T-helper 1 cell treated with Interleukin-12 subunit alpha and Interleukin-12 subunit beta and Interleukin-4 antibody, amounts not matched to agents 30 ng/mL and 1 ng/mL, for 36 hours (primary cell): ENCODE data around the gene HOMER2. TPM values are rescaled to one million over a fixed set of nuclear protein-coding genes. Genes with fewer than 3 reads are reported as not detected.

Source experiments
- intact Hi-C: fragments of 100-400 bp; cut with micrococcal nuclease; formaldehyde crosslinking; loops from one replicate; pipeline ENCODE4 v1.15.1; 2024
- total RNA-seq: library from RNA; stranded (reverse); gene quantifications from 2 replicates; pipeline ENCODE4 v1.2.3, GENCODE V29; 2022

HOMER2 gene
- total RNA-seq, 1 donor from 2014 or later: 17.5 TPM

DNA sequence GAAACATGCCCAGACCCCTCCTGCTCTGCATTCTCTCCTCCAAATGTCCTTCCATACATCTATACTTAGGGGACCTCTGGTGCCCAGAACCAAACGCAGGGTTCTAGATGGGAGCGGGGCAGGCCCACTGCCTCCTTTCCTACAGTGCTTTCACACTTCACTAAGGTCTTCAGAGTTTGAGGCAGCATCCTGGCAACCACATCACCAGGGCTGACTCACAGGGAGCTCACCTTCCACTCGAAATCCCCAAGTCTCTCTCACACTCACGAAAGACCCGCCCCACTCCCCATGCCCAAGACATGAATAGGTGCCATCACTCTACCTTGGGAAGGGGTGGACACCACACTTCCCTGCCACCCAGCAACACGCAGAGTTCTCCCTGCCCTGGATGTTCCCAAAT, 18.9 kb downstream of the HOMER2 start:
- intact Hi-C loops: no loop called here

DNA sequence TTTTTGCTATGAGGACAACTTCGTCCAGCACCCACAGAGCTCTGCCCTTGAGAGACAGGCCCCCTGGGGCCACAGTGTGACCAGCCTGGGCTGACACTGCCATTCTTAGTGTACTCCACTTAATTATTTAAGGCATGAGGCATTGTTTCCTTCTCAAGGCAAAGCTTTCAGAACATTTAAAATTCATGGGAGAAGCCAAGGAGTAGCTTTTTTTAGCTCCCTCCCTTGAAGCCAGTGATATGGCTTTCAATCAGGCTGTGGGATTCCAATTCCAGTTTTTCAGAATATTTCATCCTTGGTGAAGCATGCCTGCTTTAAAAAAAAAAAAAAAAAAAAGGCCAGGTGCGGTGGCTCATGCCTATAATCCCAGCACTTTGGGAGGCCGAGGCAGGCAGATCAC, 21.3 kb downstream of the HOMER2 start:
- intact Hi-C loops: no loop called here

DNA sequence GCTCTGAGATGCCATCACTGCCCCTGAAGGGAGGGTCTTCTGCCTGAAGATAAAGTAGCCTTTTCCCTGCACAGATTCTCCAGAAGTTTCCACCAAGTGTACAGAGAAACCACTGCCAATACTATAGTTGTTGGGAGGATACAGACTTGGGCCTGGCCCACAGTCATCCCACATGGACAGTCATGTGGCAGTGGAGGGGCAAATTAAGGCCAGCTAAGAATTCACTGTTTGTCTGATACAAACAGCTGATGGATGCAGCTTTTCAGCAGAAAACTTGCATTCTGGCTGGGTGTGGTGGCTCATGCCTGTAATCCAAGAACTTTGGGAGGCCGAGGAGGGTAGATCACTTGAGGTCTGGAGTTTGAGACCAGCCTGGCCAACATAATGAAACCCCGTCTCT, 22.1 kb downstream of the HOMER2 start:
- intact Hi-C loops: no loop called here

DNA sequence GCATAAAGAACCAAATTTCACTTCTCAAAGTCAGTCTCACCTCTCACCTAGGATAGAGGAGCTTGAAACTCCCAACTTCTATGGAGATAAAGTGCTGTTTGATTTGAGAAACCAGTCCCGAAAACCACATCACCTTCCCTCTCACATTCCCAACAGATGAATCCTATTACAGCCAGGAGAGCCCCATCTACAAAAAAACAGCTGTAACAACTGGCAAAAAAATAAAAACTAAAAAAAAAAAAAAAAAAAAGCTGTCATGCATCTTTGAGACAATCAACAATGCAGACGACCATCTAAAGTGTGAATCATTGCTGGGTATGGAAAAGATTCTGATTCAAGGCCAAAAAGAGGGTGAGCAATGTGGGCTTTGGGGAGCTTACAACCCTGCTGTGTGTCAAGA, 23.8 kb downstream of the HOMER2 start:
- intact Hi-C loops: no loop called here

DNA sequence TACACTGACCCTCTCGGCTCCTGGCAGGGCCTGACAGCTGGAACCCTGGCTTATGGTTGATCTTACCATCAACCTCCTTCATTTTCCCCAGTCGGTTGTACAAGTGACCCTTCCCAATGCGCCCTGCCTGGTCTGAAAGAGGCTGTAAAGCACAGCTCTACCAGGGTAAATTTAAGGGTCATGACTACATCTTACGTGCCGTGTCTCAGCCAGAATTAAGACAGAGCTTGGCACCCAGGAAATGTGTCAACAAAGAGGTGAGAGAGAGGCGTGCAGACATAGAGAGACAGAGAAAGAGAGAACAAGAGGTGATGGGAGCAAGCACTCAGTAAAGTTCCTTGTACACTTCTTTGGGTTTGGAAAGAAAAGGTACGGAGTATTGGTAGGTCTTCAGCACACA, 28.8 kb downstream of the HOMER2 start:
- intact Hi-C loops: no loop called here

DNA sequence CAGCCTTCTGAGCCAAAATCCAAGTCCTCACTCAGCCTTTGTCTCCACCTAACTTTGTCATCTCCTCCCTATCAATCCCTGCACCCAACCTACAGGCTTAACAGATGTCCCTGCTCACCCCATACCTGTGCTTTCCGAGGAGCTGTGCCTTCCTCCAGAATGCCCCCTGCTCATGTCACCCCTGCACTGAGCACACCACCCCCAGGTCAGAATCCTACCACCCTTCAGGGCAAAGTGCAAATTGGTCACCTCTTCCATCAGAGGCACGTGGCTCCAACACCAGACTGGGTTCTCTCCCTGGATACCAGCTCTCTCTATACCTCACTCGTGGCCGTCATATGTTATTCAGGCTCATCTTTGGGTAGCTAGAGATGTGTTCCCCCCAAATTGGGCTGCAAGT, 29.8 kb downstream of the HOMER2 start:
- intact Hi-C loops: no loop called here

DNA sequence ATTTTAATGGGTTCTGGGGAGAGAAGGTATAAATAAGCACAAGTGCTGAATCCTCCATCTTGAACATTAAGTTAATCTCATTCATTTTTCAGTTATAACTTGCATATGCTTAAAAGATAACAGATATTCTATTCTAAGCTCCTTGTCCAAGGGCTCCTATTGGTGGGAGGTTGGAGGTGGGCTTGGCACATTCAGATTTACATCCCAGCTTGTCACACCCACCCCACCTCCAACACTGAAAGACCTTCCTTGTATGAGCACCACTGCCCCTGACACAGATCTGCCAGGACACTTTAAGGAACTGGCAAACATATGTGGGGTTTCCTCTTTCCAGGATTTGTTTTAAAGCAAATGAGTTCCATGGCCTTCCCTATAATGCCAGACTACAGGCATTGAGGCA, 30.6 kb downstream of the HOMER2 start:
- intact Hi-C loops: no loop called here

DNA sequence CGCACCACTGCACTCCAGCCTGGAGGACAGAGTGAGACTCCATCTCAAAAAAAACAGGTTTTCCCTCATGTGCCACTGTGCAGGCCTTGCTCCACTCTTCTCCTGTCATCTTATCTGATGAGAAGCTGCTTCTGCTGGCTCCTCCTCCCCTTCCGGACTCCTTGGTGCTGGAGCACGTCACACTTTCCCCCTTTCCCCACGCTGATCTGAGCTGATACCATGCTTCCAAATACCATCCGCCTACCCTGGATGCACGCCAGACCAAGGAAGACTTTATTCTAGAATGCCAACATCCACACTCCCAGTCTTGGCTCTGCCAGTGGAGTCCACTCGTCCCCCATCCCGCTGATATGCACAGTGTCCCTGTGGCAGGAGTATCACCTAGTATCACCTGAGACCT, 31.3 kb downstream of the HOMER2 start:
- intact Hi-C loops: no loop called here

DNA sequence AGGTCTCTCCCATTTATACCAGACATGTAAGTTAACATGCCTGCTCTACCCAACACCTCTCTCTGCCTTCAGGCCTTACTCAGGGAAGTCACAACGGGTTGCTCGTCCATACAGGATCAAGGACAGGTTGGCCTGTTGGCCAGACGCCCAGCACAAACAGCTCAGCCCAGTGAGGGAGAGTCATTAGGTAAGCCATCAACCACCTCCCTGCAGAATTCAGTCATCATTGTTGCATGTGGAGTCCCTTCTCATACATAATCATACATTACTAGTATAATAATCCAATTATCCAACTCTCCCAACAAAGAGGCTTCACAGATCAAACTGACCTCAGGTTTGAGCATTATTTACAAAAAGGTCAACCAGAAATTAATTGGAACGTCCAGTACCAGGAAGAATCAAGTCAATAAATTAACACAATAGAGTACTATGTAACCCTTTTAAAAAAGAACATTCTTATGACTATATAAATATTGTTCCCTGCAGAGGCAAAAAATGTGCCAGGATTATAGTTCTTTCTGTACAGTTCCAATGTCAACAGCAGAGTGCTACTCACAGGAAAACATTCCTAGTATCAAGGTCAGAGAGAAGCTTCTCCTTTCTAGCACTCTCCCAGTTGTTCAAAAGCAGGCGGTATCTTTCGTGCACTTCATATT, 33.2 kb downstream of the HOMER2 start:
- intact Hi-C loops: no loop called here

DNA sequence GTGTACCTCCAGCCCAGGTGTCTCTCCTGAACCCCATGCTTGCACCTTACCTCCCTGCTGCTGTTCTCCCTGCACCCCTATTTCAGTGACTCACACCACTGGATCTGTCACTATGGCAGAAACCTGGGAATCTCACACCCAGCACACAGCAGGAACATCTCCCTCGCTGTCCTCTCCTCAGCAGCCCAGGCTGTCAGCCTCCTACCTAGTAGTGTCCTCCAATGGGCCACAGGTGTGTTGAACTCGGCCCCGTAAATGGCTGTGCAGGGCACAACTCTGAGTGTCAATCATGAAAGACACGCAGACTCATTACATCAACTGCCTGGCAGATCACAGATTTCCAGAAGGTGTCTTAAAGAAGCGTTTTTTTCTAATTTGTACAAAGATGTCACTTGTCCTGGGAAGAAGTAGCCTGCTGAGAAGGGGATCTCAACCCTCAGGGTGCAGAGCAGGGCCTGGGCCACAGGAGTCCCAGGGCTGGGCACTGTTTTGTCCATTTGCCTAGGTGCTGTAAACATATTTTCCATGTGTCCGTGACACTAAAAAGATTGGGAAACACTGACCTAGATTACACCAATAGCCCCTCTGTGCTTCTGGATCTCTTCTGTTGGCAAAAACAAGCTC, 33.8 kb downstream of the HOMER2 start:
- intact Hi-C loops: no loop called here

DNA sequence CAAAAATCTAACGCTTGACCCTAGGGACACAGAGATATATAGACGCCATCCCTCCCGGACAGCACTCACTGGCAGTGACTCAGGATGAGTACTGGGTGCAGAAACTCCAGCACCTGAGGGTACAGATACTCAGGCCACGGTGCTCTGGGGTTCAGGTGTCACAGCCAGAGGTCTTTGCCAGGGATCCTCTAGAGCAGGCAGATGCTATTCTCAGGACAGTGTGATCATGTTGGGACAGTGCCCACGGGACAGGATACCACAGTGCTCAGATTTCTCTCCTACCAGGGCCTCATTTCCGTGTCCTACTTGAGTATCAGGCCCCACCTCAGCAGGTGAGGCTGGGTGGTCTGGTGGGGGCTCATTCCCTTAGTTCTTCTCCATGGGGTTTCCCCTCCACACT, 34.4 kb downstream of the HOMER2 start:
- intact Hi-C loops: no loop called here

DNA sequence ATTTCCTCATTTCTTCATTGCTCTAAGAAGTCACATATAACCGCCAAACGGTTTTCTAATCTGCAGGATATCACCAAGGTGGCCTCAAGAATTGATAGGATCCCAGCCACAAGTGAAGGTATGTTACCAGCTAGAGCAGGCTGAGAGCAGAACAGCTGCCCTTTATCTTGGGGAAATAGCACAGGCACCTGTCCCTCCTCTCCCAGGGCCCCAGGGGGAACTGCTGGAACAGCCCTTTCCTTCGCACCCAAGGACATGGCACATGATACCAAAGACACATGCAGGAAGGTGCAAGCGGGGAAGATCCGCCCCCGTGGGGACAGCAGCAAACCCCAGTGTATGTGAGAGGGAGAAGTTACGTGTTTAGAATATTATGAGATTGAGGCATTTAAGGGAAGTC, 35.3 kb downstream of the HOMER2 start:
- intact Hi-C loops: no loop called here

DNA sequence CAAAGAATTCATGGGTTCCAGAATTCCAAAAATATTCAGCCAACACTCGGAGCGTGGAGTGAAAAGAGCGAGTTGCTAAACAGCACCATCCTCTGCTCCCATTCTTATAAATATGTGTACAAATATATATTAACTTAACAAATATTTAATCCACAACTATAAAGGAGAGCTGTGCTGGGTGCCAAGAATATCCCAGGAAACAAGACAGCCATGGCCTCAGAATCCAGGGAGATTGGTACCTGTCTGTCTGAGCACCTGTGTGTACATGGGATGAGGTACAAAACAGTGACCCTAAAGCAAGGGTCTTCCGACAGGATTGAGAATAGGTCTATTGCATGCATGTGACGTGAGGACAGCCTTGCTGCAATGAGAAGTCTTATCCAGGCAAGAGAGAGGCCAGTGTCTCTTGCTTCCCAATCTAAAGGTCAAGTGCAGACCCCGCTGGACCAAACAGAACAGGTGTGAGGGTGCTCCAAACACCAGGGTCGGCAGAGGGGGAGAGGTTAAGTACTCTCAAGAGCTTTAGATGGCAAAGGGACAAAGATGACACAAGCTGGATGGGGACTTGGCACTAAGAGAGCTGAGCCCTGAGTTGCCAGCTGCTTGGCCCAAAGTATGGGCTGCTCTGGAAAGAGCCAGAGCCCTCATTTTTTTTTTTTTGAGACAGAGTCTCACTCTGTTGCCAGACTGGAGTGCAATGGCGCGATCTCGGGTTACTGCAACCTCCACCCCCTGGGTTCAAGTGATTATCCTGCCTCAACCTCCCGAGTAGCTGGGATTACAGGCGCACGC, 36.2 kb downstream of the HOMER2 start:
- intact Hi-C loops: no loop called here

DNA sequence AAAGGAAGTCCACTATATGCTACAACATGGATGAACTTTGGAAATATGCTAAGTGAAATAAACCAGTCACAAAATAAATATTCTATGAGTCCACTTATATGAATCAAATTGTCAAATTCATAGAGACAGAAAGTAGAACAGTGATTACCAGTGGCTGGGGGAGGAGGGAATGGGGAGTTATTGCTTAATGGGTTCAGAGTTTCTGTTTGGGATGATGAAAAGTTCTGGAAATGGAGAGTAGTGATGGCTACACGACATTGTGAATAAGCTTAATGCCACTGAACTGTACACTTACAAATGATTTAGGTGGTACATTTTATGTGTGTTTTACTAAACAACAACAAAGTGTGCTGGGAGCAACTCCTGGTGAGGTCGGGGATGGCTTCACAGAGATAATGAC, 38.1 kb downstream of the HOMER2 start:
- intact Hi-C loops: no loop called here

DNA sequence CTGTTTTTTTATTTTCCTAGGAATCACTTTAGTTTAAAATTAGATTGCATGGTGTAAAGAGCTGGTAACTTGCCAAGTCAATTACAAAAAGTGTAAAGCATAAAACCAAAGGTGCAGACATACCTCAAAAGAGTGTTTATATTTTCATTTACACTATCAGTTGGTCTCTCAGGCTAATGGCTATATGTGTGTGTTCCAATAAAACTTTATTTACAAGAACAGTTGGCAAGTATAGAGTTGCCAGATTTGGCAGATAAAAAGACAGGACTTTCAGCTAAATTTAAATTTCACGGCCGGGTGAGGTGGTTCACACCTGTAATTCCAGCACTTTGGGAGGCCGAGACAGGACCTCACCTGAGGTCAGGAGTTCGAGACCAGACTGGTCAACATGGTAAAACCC, 41.1 kb downstream of the HOMER2 start:
- intact Hi-C loops: no loop called here

DNA sequence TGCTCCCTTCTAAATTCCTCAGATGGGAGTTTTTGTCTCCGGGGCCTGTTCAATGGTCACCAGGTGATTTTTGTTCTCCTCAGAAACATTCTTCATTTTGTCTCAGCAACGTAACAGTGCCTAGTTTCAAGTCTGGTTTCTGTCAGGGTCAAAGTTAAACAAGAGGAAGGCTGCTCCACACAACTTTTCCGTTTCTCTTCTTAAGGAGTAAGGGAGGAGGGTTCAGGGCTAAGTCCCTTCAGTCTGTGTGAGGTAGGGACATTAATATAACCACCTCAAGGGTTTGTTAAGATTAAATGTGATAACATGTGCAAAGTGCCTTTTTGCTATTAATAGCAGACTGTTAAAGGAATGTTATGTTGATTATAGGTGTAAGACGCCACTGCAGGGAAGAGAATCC, 41.8 kb downstream of the HOMER2 start:
- intact Hi-C loops: no loop called here

DNA sequence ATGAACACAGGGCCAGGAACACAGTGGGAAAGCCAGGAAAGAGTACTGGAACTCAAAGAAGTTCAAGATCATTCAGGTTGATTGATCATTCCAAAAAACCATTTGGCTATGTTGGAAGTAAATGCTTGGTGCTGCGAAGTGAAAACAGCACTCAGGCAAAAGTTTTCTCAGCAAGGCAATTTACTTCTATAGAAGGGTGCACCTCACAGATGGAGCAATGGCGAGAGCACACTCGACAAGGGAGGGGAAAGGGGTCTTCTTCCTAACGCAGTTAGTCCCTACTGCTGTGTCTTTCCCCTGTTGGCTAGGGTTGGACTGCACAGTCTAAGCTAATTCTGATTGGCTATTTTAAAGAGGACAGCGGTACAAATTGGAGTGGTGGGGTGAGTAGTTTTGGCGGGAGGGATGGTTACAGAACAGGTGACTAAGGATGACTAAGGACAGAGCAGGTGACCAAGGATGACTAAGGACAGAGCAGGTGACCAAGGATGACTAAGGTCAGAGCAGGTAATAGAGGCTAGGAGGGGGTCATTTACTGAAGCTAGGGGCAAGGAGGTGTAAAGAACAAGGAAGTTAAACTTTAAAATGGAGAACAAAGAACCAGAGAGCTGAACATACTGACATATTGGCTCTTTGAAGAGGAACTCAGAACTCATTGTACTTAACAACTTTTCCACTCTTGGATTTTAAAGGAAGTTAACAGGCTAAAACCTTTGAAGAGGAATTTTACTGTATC, 43.3 kb downstream of the HOMER2 start:
- intact Hi-C loops: no loop called here

DNA sequence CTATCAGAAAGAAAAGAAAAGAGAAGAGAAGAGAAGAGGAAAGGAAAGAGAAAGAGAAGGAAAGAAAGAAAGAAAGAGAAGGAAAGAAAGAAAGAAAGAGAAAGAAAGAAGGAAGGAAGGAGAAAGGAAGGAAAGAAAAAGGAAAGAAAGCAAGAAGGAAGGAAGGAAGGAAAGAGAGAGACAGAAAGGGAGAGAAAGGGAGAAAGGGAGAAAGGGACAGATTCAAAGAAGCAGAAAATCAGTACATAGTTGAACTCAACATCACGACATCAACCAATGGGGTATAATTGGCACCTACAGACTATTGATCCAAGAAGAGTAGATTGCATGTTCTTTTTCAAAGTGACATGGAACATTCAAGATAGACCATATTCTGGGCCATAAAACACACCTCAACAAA, 45.2 kb downstream of the HOMER2 start:
- intact Hi-C loops: no loop called here

DNA sequence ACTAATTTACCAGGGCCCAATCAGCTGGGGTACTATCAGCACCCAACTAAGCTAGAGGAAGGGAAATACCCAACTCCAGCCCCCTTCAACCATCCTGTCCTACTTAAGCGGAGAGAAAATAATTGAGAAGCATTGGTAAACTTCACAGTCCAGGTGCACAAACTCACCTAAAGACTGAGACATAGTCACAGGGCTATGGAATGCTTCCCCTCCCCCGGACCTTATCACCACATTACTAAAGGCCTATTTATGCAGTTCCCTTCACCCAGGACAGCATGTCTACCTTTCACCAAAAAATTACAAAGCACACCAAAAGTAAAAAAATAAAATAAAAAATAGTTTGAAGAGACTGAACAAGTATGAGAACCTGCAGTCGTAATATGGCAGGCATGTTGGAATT, 47.9 kb downstream of the HOMER2 start:
- intact Hi-C loops: no loop called here

DNA sequence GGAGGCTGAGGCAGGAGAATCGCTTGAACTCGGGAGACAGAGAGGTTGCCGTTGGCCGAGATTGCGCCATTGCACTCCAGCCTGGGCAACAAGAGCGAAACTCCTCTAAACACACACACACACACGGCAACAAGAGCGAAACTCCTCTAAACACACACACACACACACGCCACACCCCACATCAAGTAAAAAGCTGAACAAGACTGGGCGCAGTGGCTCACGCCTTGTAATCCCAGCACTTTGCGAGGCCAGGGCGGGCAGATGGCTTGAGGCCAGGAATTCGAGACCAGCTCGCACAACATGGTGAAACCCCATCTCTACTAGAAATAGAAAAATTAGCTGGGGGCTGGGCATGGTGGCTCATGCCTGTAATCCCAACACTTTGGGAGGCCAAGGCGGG, 49.0 kb downstream of the HOMER2 start:
- intact Hi-C loops: no loop called here

DNA sequence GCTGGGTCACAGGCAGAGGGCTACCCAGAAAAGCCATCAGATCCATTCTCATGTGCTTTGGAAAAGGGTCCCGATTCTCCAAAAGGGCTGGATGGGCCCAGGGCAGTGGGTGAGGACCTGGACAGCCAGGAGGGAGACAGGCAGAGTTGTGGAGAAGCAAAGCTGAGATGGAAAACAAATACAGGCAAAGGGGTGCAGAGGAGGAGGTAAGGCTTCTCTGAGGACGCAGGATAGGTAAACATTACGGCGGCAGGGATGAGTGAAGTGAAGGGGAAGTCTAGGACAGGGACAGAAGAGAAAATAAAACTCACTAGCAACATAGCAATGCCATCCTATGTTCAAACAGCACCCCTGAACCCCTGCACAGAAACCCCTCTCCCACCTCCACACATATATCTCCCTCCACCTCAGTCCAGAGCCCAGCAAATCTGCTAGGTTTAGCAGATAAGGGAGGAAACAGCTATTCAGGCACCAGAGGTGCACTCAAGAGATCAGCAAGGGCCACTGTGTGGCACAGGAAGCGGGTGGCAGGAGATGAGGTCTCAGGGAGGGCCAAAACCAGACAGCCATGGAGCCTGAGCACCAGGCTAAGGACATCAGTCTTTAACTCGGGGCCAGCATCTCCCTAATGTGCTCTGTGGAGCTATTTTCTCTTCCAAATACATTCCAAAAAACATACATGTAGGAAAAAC, 51.3 kb downstream of the HOMER2 start:
- intact Hi-C loops: no loop called here
